ES-I3 (cell line): ENCODE data around the gene PTGES2.

Source experiments
- H3K36me3 ChIP-seq: 2 replicates; pipeline ENCODE4 v1.6.1; 2013; ENCODE audit warnings: mild to moderate bottlenecking, low read length, control low read depth, moderate library complexity; ENCODE audit not compliant: insufficient read depth
- H3K4me1 ChIP-seq: 2 replicates; pipeline ENCODE4 v1.6.1; 2013; ENCODE audit warnings: mild to moderate bottlenecking, control low read depth, low read length; ENCODE audit not compliant: insufficient read depth
- H3K9ac ChIP-seq: 2 replicates; pipeline ENCODE4 v1.6.1; 2013; ENCODE audit warnings: low read depth, mild to moderate bottlenecking, low read length, moderate library complexity
- H3K9me3 ChIP-seq: 2 replicates; pipeline ENCODE4 v1.6.1; 2013; ENCODE audit warnings: mild to moderate bottlenecking, low read length, moderate library complexity; ENCODE audit not compliant: control insufficient read depth, insufficient read depth

Gene PTGES2

DNA sequence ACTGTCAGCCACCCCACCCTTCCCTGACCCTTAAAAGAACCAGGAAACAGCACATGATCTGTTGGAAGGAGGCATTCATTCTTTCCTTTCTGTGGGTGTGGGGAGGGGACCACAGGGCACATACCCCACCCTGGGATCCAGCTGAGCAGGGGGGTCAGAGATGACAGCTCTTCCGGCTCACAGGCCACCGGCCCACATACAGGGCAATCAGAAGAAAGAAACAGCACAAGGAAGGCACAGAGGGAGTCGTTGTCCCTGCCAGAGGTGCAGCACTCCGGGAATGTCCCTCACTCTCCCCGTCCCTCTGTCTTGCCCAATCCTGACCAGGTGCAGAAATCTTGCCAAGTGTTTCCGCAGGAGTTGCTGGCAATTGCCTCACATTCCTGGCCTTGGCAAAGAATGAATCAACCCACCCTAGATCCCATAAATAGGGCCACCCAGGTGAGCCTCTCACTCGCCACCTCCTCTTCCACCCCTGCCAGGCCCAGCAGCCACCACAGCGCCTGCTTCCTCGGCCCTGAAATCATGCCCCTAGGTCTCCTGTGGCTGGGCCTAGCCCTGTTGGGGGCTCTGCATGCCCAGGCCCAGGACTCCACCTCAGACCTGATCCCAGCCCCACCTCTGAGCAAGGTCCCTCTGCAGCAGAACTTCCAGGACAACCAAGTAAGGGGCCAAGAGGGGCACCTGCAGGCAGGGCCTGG is 21.6 kb upstream of the PTGES2 start, which contains the start of gene LCN2:
TSS of gene LCN2 (plus strand) at position 453 of the 701 bp plus-strand sequence. CDS start at position 526, 73 bp downstream.
- Histone ChIP-seq H3K36me3 (no peaks in the 10 kb centered on the region), H3K4me1 (peaks cover 8% of the 10 kb centered on the region), H3K9me3 (no peaks in the 10 kb centered on the region), H3K9ac (no peak within 1 kb of the TSS)

DNA sequence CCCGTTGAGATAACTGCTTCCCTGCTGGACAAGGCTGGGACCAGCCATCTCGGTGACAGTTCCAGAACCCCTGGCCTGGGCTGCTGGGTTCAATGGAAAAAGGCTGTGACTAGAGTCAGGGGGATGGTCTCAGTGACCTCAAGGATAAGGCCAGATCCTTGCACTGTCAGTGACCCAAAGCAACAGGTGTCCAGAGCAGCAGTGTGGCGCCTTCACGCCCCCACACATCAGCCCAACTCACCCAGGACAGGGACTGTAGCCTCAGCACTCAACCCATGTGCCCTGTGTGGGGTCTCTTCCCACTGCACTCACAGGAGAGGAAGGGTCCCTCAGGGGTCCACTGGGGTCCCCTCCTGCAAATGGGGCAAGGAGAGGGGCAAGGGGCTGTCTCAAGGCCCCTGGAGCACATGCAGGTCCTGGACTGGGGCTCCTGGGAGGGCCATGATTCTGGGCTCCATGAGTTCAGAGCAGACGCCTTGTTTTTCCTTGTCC is 21.0 kb upstream of the PTGES2 start:
- Histone ChIP-seq H3K9me3 (no peaks in the 10 kb centered on the region), H3K36me3 (no peaks in the 10 kb centered on the region), H3K9ac (no peak overlapping the region), H3K4me1 (peaks cover 8% of the 10 kb centered on the region)

DNA sequence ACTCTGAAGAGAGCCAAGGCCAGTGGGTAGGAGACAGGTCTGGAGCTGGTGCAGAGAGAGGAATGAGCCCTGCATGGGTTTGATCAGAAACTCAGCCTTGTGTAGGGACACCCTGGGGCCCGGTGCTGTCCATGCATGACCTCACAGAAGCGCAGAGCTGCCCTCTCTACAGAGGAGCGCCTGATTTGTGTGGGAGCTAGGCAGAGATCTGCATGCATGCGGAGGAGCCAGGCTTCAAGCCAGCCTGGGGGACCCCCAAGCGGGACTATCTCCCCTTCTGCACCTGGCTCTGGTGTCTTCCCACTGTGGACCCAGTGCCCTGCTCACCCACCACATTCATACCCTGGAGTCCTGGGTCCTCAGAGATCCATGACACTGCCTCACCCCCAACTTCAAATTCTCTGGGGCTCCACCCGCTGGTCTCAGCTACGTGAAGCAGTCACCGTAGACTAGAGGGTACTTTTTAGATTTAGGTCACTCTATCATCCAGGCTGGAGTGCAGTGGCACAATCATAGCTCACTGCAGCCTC is 19.1 kb upstream of the PTGES2 start:
- no peaks in the 10 kb centered on the region for H3K9me3 ChIP-seq
- no peak overlapping the region for H3K9ac ChIP-seq
- H3K36me3 ChIP-seq: no peaks in the 10 kb centered on the region
- peaks cover 8% of the 10 kb centered on the region for H3K4me1 ChIP-seq

DNA sequence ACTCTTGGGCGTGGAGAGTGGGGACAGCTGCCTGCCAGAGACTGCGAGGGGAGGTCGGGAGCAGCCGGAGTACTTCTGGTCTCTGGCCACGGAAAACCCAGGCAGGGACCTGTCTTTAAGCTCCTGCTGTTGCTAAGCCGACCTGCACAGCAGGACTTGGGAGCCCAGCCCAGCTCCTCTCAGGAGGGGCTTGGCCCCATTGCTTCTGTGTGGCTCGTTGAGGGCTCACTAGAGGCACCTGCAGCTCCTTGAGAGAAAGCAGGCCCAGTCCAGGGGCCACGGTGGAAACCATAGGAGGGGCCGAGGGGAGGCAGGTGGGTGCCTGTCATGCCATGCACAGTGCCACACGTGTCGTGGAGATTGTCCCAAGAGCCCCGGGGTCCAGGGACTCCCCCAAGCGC is 18.4 kb upstream of the PTGES2 start:
- Histone ChIP-seq H3K4me1 (peaks cover 7% of the 10 kb centered on the region), H3K9ac (no peak overlapping the region), H3K9me3 (no peaks in the 10 kb centered on the region), H3K36me3 (no peaks in the 10 kb centered on the region)

DNA sequence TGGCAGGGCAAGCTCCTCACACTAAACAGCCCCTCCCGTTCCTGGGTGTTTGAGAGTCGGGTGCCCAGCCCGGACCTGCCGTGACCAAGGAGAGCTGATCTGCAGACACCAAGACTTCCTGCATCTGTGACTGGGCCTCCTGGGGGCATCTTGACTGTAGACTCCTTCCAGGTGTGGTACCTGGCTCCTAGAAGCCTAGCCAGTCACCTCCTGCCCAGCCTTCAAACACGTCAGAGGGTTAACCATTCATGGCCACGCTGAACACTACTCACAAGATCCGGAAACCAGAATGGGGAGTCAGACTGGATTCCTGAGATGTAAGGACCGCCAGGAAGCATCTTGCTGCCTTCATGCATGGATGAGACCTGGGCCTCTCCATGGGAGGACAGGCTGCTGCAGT is 18.0 kb upstream of the PTGES2 start:
- Histone ChIP-seq H3K9ac (no peak overlapping the region), H3K9me3 (no peaks in the 10 kb centered on the region), H3K36me3 (no peaks in the 10 kb centered on the region), H3K4me1 (peaks cover 4% of the 10 kb centered on the region)

DNA sequence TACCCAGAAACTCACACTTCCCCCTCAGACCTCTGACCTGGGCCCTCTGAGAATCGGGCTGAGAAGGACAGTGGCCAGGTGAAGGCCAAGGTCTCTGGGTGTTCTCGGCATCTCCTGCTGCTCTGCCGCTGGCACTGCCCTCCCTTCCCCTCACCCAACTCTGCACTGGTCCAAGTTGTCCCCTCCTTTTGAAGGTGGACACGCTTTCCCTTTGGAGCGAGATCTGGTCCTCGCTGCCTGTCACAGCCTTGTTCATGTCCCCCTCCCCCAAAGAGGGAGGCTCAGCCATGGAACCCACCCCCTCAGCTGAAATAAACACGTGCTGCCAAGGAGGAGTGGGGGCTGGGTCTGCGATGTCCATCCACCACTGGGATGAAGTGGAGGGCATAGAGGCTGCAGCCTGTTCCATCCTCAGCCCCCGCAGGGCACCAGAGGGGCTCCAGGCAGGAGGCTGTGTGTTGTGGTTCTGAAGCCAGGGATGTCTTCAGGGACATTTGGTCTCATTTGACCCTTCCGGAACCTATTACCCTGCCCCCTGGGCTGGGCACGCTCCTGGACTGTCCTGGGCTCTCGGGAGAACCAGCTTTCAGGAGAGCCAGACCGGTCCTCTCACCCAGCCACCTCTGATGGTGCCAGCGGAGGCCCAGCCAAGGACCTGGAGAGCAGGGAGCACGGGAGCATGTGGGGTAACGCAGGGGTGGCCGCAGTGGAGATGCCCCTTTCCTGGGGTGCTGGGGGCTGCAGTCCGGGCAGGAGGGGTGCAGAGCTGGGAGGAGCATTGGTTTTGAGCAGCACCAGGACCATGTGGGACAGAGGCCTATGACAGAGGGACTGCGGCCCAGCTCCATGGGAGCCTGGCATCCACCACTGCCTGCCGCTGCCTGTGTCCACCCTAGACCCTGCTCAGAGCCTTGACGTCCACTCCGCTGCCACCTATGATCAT is 17.0 kb upstream of the PTGES2 start:
- Histone ChIP-seq H3K4me1 (no peaks in the 10 kb centered on the region), H3K9ac (no peak overlapping the region), H3K36me3 (no peaks in the 10 kb centered on the region), H3K9me3 (no peaks in the 10 kb centered on the region)

DNA sequence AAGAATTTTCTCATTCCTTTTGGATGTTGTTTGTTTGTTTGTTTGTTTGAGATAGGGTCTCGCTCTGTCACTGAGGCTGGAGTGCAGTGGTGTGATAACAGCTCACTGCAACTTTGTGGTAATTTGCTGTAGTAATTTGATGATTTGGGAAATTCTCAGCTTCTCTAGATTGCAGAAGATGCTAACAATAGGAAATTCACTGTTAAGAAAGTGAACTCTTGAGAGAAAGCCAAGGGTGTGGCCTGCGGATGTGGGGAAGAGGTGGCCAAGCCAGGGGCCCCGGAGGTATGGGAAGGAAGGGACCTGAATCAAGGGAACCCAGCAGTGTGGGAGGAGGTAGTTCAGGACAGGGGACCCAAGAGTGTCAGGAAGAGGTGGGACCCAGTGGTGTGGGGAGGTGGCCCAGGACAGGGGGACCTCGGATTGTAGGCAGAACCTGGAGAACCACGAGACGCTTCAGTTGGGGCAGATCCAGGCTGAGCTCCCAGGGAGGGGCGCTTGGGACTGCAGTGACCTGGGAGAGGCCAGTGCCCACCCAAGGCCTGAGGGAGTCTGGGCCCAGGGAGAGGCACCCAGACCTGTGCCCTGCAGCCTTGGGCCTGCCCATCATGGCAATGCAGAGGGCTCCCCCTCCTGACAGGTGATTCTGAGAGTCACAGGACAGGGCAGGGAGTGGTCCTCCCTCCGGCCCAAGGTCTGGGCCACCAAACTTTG is 16.2 kb upstream of the PTGES2 start:
- Histone ChIP-seq H3K36me3 (no peaks in the 10 kb centered on the region), H3K9ac (no peak overlapping the region), H3K4me1 (no peaks in the 10 kb centered on the region), H3K9me3 (no peaks in the 10 kb centered on the region)

DNA sequence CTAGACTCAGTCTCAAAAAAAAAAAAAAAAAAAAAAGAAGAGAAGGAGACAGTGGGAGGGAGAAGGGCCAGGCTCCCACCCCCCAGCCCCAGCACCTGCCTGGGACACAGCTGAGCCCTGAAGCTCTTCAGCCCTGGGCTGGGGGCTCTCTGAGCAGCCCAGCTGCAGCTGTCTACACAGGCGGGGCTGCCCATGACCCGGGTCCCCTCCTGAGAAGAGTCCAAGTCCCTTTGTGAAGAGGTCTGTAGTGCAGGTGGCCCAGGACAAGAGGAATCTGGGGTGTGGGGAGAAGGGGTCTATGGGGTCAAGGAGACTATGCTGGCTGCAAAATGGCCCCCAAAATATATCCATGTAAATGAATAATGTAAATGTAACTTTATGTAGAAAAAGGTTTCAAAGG is 15.1 kb upstream of the PTGES2 start:
- H3K9ac ChIP-seq: no peak overlapping the region
- no peaks in the 10 kb centered on the region for H3K9me3 ChIP-seq
- H3K36me3 ChIP-seq: no peaks in the 10 kb centered on the region
- no peaks in the 10 kb centered on the region for H3K4me1 ChIP-seq

DNA sequence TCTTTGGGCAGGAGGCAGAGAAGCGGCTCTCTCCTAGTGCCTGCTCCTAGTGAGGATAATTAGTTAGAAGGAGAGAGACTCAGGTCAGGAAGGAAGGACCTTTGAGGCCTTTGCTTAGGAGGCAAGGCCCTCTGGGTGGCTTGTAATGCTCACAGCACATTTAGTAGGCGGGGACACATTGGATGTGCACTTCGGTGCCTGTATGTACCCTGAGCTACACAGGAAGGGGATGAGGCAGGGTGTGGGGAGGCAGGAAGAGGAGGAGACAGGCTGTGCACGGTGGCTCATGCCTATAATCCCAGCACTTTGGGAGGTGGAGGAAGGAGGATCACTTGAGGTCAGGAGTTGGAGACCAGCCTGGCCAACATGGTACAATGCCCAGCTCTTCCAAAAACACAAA is 14.5 kb upstream of the PTGES2 start:
- no peak overlapping the region for H3K9ac ChIP-seq
- H3K36me3 ChIP-seq: no peaks in the 10 kb centered on the region
- H3K9me3 ChIP-seq: no peaks in the 10 kb centered on the region
- H3K4me1 ChIP-seq: no peaks in the 10 kb centered on the region

DNA sequence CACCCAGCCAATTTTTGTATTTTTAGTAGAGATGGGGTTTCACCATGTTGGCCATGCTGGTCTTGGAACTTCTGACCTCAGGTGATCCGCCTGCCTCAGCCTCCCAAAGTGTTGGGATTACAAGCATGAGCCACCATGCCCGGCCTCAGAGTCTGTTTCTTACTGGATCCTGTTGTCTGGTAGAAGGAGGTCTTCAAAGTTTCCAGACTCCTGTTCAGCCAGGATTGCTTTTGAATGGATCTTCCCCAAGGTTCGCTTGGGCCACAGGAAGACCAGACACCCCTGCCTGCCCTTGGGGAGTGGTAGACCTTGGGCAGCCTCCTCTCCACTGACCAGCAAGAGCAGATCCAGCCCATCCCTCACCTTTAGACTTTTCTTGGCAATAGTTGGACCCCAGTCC is 14.1 kb upstream of the PTGES2 start:
- Histone ChIP-seq H3K4me1 (no peaks in the 10 kb centered on the region), H3K9ac (no peak overlapping the region), H3K9me3 (no peaks in the 10 kb centered on the region), H3K36me3 (no peaks in the 10 kb centered on the region)

DNA sequence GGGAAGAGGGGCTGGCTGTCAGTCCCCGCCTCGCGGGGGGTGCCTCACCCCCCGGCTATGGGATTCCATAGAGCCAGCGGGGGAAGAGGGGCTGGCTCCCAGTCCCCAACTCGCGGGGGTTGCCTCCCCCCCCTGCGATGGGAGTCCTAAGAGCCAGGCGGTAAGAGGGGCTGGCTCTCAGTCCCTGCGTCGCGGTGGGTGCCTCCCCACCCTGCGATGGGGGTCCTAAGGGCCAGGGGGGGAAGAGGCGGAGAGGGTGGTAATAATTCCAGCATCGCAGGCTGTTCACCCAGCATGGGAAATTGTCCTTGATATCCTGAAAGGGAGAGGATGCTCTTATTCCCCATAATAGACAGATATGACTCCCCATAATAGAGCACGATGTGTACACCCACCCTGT is 12.1 kb upstream of the PTGES2 start:
- Histone ChIP-seq H3K36me3 (no peaks in the 10 kb centered on the region), H3K9ac (no peak overlapping the region), H3K4me1 (no peaks in the 10 kb centered on the region), H3K9me3 (no peaks in the 10 kb centered on the region)

DNA sequence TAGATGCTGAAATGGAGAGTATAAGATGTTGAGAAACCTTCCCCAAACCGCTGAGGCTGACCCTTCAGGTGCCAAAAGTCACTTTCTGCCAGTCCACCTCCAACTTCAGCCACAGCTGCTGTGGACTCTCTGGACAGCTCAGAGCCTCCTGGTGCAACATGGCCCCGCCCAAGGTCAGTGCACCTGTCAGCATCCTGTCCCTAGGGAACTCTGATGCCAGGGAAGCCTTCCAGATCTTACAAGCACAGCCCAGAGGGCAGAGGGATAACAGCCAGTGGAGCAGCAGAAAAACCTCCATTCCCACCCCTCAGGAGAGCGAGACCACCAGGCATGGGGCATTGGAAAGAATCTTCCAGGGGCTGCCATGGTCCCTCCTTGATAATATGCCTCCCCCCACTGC is 10.5 kb upstream of the PTGES2 start:
- no peaks in the 10 kb centered on the region for H3K9me3 ChIP-seq
- H3K4me1 ChIP-seq: no peaks in the 10 kb centered on the region
- no peak overlapping the region for H3K9ac ChIP-seq
- H3K36me3 ChIP-seq: no peaks in the 10 kb centered on the region

DNA sequence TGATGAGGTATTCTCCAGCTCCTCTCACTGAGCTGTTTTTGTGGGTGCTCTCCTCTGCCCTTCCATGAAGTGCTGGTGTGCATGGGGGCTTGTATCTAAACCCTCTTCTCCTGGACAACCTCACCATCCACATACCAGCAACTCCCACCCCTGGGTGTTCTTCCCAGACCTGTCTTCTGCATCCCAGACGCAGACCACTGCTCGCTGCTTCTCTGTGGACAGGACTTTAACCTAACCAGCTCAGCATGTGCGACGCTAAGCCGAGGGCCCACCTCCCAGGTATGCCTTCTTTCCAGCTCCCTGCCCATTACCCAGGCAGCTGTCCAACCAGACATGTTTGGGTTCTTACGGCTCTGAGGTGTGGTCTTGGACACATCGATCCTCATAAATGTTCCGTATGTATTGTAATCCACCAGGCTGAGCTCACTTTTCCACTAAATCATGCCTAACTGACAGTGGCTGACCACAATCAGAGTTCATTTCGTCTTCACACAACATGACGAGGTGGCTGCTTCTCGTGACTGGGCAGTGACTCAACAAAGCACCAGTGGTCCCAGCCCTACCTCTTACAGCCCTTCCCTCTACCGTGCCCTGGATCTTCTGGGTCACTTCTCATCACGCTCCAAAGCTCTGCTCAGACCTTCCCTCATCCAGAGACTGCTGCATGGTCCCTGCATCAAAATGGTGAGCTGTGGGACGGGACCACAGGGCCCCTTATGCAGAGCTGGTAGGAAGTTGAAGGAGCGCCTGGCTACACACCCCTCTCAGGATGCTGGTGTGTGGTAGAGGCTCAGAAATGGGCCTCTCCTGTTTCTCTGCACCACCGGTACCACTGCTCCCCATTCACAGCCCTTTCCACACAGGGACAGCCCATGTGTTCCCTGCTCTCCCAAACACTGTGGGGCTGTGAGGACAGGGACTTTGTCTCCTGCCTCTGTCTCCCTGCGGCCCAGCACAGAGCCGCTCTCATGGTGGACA is 9.6 kb upstream of the PTGES2 start:
- H3K9me3 ChIP-seq: no peaks in the 10 kb centered on the region
- no peaks in the 10 kb centered on the region for H3K36me3 ChIP-seq
- no peaks in the 10 kb centered on the region for H3K4me1 ChIP-seq
- H3K9ac ChIP-seq: no peak overlapping the region
